ENCODE measurements around the gene RPL14.

- TF ChIP-seq CTCF (conservative IDR thresholded peaks at IDR 0.05; ENCODE audit: low read depth, low read length) (no peak), EZH2 (IDR thresholded peaks at IDR 0.05; ENCODE audit: low read length, unreplicated experiment) (no peak), EZH2phosphoT487 (IDR thresholded peaks at IDR 0.05; ENCODE audit: borderline replicate concordance, low read length) (no peak)
These were observed 30.0 kb upstream of the RPL14 start for GRCh38 chr3:40427045-40427669.

All from PC-3 (cell line).